Activated CD8-positive, alpha-beta memory T cell treated with anti-CD3 and anti-CD28 coated beads, Interleukin-2, amount 10 ng/mL, durations not matched to agents 7 days and 5 days (primary cell): ENCODE data around the gene SCN5A. TPM values are rescaled to one million over a fixed set of nuclear protein-coding genes. Genes with fewer than 3 reads are reported as not detected.

Source experiments
- ATAC-seq: fragments of 150-1000 bp; cut with Tn5 transposase; one replicate; pipeline ENCODE4 v1.10.0; 2021; ENCODE audit warnings: moderate library complexity
- CTCF ChIA-PET: fragments of 350-600 bp; sonication (Branson Sonifier 250); formaldehyde crosslinking; loops from one replicate; lab custom pipeline; 2021; ENCODE audit warnings: antibody characterized with exemption; lab: Charles Lee
- DNase-seq: peaks from one replicate; pipeline ENCODE4 v3.0.0-alpha.2; 2020
- H3K27ac Mint-ChIP-seq: one replicate; pipeline ENCODE4 v1.8.0; 2021; ENCODE audit warnings: mild to moderate bottlenecking, mixed read lengths
- H3K27me3 Mint-ChIP-seq: one replicate; pipeline ENCODE4 v1.8.0; 2021; ENCODE audit warnings: mixed read lengths
- H3K36me3 Mint-ChIP-seq: one replicate; pipeline ENCODE4 v1.8.0; 2021; ENCODE audit warnings: mild to moderate bottlenecking, mixed read lengths
- H3K4me1 Mint-ChIP-seq: one replicate; pipeline ENCODE4 v1.8.0; 2021; ENCODE audit warnings: mixed read lengths
- H3K4me3 Mint-ChIP-seq: one replicate; pipeline ENCODE4 v1.8.0; 2021; ENCODE audit warnings: mild to moderate bottlenecking, moderate library complexity, mixed read lengths
- H3K9me3 Mint-ChIP-seq: one replicate; pipeline ENCODE4 v1.8.0; 2022; ENCODE audit warnings: low read depth, mixed read lengths
- total RNA-seq, 2 experiments: library from RNA; stranded (reverse); gene quantifications; one replicate each; pipeline ENCODE4 v1.2.3, GENCODE V29; 2021

Gene SCN5A
- total RNA-seq, 2 experiments from 2014 or later = not detected

- no peaks in the 10 kb centered on the region for H3K27me3 Mint-ChIP-seq
- CTCF ChIA-PET = interaction anchor here (0.9 to 2.2 kb wide), 3 partner anchors 19 to 136 kb away, joined by 3 to 8 read pairs (median 3); partner anchors contain the start of gene EXOG
- DNase-seq (no peak), ATAC-seq (no peak)
- H3K4me1 Mint-ChIP-seq = peaks cover 20% of the 10 kb centered on the region
- no peaks in the 10 kb centered on the region for H3K9me3 Mint-ChIP-seq
- no peak overlapping the region for H3K27ac Mint-ChIP-seq
- H3K4me3 Mint-ChIP-seq = no peak overlapping the region
- H3K36me3 Mint-ChIP-seq = peaks cover 28% of the 10 kb centered on the region
Measured at GRCh38 chr3:38515367-38515766, 134.1 kb downstream of the SCN5A start.

- Mint-ChIP-seq H3K4me1 (no peaks in the 10 kb centered on the region), H3K27me3 (no peaks in the 10 kb centered on the region), H3K36me3 (peaks cover 34% of the 10 kb centered on the region), H3K4me3 (no peak overlapping the region), H3K27ac (no peak overlapping the region), H3K9me3 (no peaks in the 10 kb centered on the region)
- ATAC-seq = no peak
- CTCF ChIA-PET = interaction anchor here (0.7 to 2.4 kb wide), 3 partner anchors 9 to 140 kb away, joined by 3 to 8 read pairs (median 3); partner anchors contain the start of gene EXOG
- DNase-seq = no peak
Measured at GRCh38 chr3:38511546-38511945, 137.9 kb downstream of the SCN5A start.

GRCh38 chr3:38510631-38511030, 138.9 kb downstream of the SCN5A start:
- Mint-ChIP-seq H3K36me3 (peaks cover 35% of the 10 kb centered on the region), H3K9me3 (no peaks in the 10 kb centered on the region), H3K27ac (no peak overlapping the region), H3K4me1 (no peaks in the 10 kb centered on the region), H3K4me3 (no peak overlapping the region), H3K27me3 (no peaks in the 10 kb centered on the region)
- CTCF ChIA-PET = interaction anchor here (1.2 to 4.5 kb wide), 5 partner anchors 8 to 489 kb away, joined by 3 to 26 read pairs (median 5); partner anchors contain the start of gene EXOG
- ATAC-seq = no peak
- DNase-seq = no peak

GRCh38 chr3:38509732-38510131, 139.8 kb downstream of the SCN5A start:
- CTCF ChIA-PET = interaction anchor here (1.2 to 4.5 kb wide), 6 partner anchors 9 to 490 kb away, joined by 3 to 26 read pairs (median 4); partner anchors contain the start of gene EXOG
- DNase-seq = no peak
- H3K36me3 Mint-ChIP-seq = peaks cover 34% of the 10 kb centered on the region
- no peaks in the 10 kb centered on the region for H3K4me1 Mint-ChIP-seq
- no peaks in the 10 kb centered on the region for H3K27me3 Mint-ChIP-seq
- no peak overlapping the region for H3K27ac Mint-ChIP-seq
- H3K4me3 Mint-ChIP-seq = no peak overlapping the region
- H3K9me3 Mint-ChIP-seq = no peaks in the 10 kb centered on the region
- no peak for ATAC-seq

GRCh38 chr3:38507120-38507519, 142.4 kb downstream of the SCN5A start:
- DNase-seq = no peak
- H3K27ac Mint-ChIP-seq = no peak overlapping the region
- peaks cover 33% of the 10 kb centered on the region for H3K36me3 Mint-ChIP-seq
- no peak for ATAC-seq
- H3K27me3 Mint-ChIP-seq = no peaks in the 10 kb centered on the region
- CTCF ChIA-PET = interaction anchor here (3.5 to 4.5 kb wide), 2 partner anchors 11 to 14 kb away, joined by 18 to 26 read pairs; partner anchors contain the start of gene EXOG
- no peaks in the 10 kb centered on the region for H3K9me3 Mint-ChIP-seq
- H3K4me1 Mint-ChIP-seq = no peaks in the 10 kb centered on the region
- no peak overlapping the region for H3K4me3 Mint-ChIP-seq

- DNase-seq = no peak
- no peaks in the 10 kb centered on the region for H3K9me3 Mint-ChIP-seq
- no peak overlapping the region for H3K27ac Mint-ChIP-seq
- peaks cover 21% of the 10 kb centered on the region for H3K4me1 Mint-ChIP-seq
- no peaks in the 10 kb centered on the region for H3K27me3 Mint-ChIP-seq
- CTCF ChIA-PET = interaction anchor here (1.1 to 2.2 kb wide), 4 partner anchors 21 to 787 kb away, joined by 3 to 7 read pairs (median 6); partner anchors contain the start of gene XYLB
- no peak overlapping the region for H3K4me3 Mint-ChIP-seq
- ATAC-seq = no peak
- H3K36me3 Mint-ChIP-seq = peaks cover 30% of the 10 kb centered on the region
Measured at GRCh38 chr3:38500688-38501417, 148.6 kb downstream of the SCN5A start.

Other genes starting within 250 kb of the SCN5A start
- gene ACVR2B, start 195.8 kb downstream of the SCN5A start, total RNA-seq = 1 to 10 TPM; 4.6 to 6.4 TPM
- 10 to 100 TPM; 19.7 to 23.8 TPM for gene EXOG, start 153.3 kb downstream of the SCN5A start, total RNA-seq
- not detected for gene SCN10A, start 166.5 kb upstream of the SCN5A start, total RNA-seq